HG03135 (cell line): Measurements from ENCODE around the gene MKNK2.

ENCODE experiments used
- ATAC-seq: cut with Tn5 transposase; IDR thresholded peaks from one replicate; pipeline ENCODE4 v1.9.1; 2021; ENCODE audit warnings: mild to moderate bottlenecking, moderate library complexity; ENCODE audit not compliant: unreplicated experiment

The MKNK2 gene

DNA sequence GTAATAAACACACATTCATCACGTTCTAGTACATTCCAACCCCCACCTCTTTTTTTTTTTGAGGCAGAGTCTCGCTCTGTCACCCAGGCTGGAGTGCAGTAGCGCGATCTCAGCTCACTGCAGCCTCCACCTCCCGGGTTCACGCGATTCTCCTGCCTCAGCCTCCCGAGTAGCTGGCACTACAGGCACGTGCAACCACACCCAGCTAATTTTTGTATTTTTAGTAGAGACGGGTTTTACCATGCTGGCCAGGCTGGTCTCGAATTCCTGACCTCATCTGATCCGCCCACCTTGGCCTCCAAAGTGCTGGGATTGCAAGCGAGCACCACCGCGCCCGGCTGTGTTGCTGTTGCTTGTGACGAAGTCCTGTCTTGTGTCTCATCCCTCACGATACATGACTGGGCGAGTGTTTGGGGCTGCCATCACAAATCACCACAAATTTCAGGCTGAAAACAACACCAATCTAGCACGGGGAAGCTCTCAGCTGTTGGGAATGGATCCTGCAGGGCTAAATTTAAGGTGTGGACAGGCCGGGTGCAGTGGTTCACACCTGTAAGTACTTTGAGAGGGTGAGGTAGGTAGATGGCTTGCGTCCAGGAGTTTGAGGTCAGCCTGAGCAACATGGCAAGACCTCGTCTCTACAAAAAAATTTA is 29.4 kb upstream of the MKNK2 start:
- ATAC-seq = no peak

GRCh38 chr19:2079865-2080301 is 28.8 kb upstream of the MKNK2 start:
- ATAC-seq = no peak

- no peak for ATAC-seq
Observed at GRCh38 chr19:2079076-2079864, 28.2 kb upstream of the MKNK2 start.

- no peak for ATAC-seq
Observed at GRCh38 chr19:2077833-2078619, 27.0 kb upstream of the MKNK2 start.

- ATAC-seq = no peak
Observed at GRCh38 chr19:2077398-2077797, 26.4 kb upstream of the MKNK2 start.

GRCh38 chr19:2076526-2076944 is 25.5 kb upstream of the MKNK2 start:
- ATAC-seq = no peak

DNA sequence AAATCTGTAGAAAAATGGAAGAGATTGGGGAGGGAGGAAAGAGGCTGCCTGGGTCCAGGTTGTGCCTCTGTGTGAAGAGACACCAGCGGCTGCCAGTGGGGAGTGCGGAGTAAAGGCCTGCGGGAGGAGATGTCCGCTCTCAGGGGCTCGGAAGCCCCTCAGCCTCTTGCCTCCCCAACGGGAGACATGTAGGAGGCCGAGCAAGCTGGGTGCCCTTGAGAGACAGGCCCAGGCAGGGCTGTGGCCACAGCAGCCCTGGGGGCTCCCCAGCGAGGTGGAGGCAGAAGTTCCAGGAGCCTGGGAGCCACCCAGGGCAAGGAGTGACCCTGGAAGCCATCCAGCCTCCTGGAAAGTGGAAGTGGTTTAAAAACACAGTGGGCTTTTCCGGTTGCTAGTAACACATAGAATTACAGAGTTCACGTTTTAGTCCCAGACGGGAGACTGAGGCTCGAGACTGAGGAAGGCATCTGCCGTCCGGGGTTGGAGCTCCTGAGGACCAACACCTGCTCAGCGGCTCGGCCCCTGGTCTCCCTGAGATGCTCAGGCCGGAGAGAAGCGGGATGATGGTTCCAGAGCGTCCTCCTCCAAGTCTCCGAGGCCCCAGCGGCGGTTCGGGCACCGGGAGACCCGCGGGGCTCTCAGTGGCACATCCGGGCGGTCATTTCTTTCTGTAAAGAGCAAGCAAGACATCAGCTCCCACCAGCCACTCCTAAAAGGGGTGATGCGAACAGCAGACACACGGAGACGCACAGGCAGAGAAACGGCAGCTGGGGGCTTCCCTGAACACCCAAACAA is 21.9 kb upstream of the MKNK2 start:
- ATAC-seq = no peak

GRCh38 chr19:2070986-2071673 is 20.1 kb upstream of the MKNK2 start:
- no peak for ATAC-seq

DNA sequence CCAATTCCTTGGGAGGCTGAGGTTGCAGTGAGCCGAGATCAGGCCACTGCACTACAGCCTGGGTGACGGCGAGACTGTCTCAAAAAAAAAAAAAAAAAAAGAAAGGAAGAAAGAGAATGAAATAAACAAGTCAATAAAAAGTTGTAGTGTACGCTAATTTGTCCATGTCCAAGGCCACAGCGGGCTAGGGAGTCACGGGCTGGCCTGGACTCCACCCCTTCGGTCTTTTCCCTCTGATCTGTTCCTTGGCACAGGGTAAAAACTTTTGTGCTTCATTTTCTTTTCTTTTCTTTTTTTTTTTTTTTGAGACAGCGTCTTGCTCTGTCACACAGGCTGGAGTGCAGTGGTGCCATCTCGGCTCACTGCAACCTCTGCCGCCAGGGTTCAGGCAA is 19.4 kb upstream of the MKNK2 start:
- ATAC-seq = no peak

DNA sequence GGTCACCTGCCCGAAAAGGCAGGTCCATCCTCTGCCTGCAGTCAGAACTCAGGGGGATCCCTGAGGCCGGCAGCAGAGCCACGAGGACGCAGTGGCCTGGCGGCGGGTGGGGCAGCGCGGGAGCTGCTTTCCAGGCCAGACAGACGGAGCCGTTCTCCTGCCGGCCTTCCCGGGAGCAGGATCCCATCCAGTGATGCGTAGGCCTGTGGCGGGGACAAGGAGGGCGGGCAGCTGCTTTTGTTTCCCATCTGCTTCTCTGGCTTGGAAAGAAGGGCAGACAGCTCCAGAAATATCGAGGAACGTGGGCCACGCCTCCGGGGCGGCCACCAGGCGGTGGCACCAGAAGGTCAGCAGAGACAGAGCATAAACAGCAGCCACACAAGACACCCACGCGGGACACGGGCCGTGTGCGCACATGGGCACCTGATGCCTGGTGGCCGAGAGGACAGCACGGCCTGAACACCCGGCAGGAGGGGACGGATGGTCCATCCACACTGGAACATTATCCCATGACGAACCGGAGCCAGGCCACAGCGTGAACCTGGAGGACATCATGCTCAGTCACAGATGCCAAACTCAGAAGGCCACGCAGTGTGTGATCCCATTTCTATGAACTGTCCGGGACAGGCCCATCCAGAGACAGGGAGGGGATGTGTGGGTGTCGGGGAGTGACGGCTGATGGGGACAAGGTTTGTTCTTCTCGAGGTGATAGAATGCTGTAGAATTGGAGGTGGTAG is 13.9 kb upstream of the MKNK2 start:
- no peak for ATAC-seq

DNA sequence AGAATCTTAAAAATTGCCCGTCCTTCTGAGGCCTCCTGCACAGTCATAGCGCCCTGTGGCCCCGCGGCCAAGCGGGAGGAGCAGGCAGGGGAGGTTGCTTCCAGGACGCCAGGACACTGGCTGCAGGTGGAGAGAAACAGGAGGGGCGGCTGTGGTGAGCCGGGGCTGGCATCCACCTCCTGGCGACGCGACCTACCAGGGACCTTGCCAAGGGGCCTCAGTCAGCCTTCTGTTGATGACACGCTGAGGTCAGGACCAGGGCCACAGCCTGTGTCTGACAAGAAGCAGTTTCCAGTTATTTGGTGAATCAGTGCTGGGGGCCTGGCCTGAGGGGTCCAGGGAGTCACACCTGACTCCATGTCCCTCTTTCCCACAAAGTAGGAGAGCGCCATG is 13.3 kb upstream of the MKNK2 start:
- ATAC-seq = no peak

DNA sequence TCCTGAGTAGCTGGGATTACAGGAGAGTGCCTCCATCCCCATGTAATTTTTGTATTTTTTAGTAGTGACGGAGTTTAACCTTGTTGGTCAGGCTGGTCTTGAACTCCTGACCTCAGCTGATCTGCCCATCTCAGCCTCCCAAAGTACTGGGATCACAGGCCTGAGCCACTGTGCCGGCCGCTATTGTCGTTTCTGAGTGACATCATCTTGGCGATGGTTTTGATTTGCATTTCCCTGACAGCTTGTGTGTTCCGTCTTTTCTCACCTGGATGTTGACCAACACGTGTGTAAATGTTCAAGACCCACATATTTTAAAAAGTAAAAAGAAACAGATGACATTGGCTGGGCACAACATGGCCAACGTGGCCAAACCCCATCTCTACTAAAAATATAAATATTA is 12.8 kb upstream of the MKNK2 start:
- ATAC-seq = no peak

DNA sequence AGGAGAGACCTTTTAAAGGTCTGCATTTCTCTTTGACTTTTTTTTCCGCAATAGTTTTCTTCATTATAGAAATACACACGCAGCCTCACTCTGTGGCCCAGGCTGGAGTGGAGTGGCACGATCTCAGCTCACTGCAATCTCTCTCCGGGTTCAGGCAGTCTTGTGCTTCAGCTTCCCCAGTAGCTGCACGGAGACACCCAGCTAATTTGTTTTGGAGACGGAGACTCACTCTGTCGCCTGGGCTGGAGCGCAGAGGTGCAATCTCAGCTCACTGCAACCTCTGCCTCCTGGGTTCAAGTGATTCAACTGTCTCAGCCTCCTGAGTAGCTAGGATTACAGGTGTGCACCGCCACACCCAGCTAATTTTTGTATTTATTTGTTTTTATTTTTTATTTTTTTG is 11.7 kb upstream of the MKNK2 start:
- ATAC-seq = no peak

GRCh38 chr19:2062389-2062729 is 11.3 kb upstream of the MKNK2 start:
- no peak for ATAC-seq

- ATAC-seq = peak; percentile 75
Observed at GRCh38 chr19:2061495-2062388, 10.7 kb upstream of the MKNK2 start.

DNA sequence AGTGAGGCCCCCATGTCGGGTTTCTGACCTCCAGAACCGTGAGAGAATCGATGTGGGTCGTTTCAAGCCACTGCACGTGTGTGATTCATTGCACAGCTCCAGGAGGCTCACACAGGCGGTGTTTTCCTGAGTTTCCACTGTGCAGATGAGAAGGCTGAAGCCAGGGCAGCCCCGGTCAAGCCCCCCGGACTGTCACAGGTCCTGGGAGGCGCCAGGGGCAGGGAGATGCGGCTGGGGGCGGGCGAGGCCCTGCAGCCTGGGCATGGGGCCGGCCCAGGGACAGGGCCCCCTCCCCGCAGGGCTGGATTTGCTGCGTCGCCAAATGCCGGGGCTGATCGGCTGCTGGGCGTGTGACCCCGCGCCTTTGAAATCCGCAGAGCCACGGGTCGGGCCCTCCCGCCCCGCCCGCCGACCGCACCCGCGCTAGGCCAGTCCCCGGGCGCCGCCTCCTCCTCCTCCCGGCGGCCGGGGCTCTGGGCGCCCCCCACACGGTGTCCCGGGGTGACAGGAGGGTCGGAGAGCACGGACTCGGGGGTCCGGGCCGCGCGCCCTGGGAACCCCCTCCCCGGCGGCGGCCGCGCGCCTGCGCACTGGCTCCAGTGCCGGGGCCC is 9.9 kb upstream of the MKNK2 start:
- peak; percentile 24 for ATAC-seq

- no peak for ATAC-seq
Observed at GRCh38 chr19:2059422-2060201, 8.6 kb upstream of the MKNK2 start.
